GM18511 (cell line): ENCODE results near the gene LGALS7.

Experiments
- ATAC-seq: cut with Tn5 transposase; IDR thresholded peaks from one replicate; pipeline ENCODE4 v1.9.1; 2021; ENCODE audit warnings: mild to moderate bottlenecking, moderate library complexity; ENCODE audit not compliant: unreplicated experiment

Gene LGALS7

DNA sequence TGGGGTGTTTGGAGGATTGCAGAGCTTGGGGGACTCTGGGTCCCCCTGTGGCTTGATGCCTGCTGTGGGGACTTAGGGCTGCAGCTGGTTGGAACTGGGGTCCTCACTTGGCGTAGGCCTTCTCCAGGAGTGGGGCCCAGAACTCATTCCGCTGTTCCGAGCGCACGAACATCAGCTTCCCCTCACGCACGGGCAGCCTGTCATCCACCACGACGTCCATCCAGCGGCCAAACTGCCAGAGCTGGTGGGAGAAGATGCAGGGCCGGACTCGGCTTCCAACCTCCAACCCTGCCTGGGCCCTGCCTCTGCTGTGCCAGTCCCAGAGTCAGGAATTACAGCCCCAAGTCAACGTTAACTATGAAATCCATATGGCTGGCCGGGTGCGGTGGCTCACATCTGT lies 31.6 kb downstream of the LGALS7 start:
- no peak for ATAC-seq

DNA sequence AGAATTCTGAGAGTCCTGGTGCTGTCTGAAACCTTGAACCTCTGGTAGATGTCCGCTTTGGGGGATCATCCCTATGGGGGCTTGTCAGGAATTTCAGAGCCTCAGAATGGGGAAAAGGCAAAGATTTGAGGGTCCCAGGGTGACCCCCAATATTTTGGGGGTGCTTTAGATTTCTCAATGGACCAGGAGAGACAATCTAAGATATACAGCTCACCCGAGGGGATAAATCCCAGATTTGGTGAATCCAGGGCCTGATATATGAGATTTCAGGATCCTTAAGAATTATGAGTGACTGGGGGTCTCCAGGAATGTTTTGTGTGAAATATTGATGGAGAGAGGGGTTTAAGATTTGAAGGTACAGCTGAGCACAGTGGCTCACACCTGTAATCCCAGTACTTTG lies 32.4 kb downstream of the LGALS7 start:
- ATAC-seq = no peak

DNA sequence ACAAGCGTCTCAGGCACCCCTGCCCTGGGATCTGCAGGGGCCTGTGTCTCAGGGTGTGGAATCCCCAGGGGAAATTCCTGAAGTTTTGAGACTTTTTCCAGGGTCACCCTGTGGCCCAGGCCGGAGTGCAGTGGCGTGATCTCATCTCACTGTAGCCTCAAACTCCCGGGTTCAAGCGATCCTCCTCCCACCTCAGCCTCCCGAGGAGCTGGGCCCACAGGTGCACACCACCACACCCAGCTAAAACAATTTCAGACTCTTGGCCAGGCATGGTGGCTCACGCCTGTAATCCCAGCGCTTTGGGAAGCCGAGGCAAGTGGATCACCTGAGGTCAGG lies 33.1 kb downstream of the LGALS7 start:
- no peak for ATAC-seq

DNA sequence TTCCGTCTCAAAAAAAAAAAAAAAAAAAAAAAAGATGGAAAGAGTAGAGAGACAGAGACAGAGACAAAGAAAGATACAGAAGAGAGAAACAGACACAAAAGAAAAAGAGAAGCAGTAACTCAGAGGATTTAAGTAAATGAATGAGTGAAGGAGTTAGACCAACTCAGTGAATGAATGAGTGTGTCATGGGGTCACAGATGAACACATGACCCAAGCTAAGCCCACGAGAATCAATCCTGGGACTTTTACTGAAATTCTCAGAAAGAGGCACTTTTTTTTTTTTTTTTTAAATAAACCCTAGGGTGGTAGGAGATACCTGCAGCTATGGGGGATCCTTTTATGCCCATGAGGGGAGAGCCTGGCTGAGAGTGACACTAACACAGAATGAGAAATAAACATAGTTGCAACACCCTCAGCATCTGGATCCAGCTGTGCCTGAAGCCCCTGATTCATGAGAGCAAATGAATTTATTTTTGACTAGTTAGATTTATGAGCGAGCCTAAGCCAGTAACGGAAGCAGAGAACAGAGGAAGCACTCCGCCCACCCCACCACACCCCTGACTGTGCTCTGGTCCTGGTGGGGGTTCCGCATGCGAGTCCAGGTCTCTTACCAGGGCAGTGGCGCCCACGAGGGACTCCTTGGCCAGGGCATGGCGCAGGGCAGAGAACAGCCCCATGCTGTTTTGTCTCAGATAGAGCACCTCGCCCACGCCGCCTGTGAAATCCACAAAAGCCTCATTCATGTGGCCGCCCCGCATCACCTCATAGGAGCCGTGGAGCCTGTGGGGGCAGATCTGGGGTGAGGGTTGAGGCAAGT lies 33.7 kb downstream of the LGALS7 start:
- ATAC-seq = no peak

DNA sequence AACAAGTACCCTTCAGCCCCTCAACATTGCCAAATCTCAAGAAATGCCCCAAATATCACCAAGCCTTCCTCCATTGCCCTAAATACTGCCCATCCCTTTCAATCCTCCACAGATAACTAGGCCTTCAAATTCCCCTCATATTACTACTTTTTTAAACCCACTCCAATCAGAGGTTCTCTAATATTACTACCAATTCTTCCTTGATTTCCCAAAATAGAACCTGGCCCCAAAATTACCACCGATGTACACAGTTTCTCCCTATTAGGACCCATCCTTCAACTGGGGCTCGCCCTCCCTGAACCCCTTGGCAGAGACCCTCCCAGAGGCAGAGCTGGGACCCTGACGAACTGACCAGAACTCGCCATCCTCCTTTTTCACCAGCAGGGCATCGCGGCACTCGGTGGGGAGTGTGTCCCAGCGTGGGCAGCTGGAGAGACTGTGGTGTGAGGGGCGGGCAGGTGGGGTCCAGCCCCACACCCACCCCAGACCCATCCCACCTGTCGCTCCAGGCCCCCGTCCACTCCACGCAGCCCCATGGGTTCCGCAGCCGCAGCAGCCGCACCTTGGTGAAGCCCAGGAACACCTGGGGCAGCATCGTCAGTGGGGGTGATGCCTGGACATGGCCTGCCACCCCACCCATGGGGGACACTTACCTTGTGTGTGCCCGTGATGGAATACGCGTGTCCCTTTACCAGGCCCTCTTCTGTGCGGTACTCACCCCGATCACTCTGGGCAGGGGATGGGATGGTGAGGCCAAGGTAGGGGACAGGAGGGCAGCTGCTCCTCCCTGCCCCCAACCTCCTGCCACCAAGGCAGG lies 35.2 kb downstream of the LGALS7 start:
- ATAC-seq = no peak

DNA sequence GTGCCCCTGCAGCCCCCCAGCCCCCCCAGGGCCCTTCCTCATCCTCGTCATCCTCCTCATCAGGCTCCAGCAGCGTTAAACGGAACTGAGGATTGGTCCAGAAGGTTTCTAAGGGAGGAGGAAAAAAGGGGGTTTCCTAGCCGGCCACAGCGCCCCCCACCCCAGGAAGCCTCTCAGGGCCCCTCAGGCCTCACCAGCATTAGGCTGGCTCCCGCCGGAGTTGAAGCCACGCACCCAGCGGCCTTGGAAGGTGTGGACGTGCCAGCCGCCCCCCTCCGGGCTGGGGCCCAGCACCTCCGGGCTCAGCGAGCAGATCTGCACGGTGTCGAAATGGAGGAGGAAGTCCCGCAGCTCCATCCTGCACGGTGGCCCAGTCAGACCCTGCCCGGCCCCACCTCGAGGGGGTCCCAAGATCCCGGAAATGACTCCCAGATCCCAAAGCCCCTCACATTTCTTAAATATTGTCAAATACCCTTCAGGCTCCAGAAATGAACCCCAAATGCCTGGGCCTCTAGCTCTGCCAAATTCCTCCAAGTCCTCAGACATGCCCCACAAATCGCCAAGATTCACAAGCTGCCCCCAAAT lies 35.9 kb downstream of the LGALS7 start:
- ATAC-seq = no peak

DNA sequence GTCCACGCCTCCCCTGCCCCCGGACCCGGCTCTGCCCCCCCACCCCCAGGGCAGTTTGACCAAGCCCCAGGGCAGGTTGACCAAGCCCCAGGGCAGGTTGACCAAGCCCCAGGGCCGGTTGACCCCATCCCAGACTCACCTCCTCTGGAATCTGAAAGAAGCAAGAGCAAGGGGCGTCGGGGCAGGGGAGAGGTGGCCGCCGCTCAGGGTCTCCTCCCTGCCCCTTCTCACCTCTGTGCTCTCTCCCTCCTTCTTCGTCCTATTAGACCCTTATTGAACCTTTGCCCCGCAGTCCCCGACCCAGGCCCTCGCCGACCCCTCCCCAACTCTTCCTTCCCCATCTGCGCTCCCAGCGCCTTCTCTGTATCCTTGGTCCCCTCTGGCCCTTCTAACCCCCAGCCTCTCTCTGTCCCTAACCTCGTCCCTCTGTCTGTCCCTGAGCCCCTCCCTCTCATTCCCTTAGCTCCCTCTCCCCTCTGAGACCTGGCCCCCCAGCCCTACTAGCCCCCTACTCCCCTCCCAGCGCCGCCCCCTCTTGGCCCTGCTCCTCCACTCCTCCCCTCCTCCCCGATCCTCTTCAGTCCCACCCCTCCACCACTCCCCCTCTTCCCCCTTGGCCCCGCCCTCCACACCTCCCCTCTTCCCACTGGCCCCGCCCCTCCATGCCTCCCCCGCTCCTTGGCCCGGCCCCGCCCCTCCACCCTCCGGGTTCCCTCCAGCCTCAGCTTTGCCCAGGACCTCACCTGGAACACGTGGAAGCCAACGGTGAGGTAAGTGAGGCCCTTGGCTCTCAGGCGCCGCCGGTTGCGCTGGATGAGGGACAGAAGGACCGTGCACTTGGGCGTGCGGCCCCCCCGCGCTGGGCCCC lies 36.7 kb downstream of the LGALS7 start:
- ATAC-seq = no peak

DNA sequence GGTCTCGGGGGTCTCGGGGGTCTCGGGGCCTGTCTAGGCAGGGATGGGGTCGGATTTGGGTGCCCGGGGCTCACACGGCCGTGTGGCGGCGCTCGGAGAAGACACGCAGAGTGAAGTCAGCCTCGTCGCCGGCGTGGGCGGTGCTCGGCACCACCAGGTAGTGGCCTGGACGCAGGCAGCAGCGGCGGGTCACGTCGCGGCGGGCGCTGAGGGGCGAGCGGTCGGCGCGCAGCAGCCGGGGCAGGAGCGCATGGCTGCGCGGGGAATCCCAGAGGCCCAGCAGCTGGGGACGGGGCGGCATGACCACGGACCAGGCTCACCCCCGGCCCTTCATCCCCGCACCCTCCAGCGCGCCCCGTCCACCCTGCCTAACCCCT lies 37.3 kb downstream of the LGALS7 start:
- ATAC-seq = no peak

DNA sequence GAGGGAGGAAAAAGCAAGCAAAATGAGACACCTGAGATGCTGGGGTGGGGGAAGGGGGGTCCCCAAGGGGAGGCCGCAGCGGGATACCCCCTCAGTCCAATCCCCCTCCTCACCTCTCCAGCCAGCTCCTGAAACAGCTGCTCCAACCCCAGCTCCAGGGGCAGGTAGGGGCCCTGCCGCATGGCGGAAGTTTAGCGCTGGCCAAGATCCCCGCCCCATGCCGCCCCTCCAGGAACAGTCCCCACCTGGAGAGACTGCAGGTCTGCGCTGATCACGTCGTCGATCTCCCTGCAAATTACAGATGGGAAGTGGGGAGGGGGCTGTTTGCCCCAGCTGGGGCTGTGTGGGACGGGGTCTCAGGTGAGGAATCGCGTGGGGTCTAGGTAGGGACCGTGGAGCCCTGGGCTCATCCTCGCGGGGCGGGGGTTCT lies 38.0 kb downstream of the LGALS7 start:
- ATAC-seq = no peak

DNA sequence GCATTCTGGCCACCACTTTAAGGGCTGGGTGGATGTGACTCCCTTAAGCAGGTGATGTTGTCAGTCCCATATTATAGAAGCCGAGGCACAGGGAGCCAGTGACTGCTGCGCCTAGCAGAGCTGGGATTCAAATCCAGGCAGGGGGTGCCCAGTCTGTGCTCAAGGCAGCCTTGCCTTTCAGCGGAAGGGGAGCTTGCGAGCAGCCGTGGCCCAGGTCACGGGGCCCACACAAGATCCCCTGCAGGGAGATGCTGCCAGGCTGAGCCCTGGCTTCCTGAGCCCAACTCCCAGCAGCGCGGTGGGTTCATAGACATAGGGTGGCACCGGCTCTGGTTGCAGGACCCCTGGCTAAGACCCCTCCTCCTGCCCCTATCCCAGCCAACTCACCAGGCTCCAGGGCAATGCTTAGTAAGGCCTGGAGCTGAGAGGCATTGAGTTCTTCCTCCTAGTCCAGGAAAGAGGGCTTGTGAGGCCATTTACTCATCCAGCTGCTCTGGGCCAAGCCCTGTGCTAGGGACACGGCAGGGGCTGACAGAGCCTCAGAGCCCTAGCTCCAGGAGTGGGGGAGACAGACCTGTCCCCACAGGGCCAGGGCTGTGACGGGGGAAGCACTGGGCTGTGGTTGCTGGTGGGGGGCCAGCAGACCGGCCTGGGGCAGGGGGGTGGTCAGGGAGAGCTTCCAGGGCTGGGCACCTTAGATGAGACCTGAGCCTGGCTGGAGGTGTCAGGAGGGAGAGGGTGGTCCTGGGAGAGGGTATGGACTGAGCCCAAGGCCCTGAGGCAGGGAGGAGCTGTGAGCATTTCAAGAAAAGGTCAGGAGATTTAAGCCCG lies 38.7 kb downstream of the LGALS7 start:
- peak; percentile 27 for ATAC-seq

DNA sequence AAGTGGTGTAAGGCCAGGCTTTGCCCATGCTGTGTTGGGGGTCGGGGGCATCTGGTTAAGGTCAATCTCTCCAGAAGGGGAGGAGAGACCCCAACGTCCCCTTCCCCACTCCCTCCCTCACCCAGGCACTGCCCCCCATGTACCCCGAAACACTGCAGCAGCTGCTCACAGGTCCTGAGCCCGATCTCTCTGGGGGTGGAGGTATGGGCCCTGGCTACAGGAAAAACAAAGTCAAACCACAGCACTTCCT lies 39.2 kb downstream of the LGALS7 start:
- ATAC-seq = peak; percentile 49

DNA sequence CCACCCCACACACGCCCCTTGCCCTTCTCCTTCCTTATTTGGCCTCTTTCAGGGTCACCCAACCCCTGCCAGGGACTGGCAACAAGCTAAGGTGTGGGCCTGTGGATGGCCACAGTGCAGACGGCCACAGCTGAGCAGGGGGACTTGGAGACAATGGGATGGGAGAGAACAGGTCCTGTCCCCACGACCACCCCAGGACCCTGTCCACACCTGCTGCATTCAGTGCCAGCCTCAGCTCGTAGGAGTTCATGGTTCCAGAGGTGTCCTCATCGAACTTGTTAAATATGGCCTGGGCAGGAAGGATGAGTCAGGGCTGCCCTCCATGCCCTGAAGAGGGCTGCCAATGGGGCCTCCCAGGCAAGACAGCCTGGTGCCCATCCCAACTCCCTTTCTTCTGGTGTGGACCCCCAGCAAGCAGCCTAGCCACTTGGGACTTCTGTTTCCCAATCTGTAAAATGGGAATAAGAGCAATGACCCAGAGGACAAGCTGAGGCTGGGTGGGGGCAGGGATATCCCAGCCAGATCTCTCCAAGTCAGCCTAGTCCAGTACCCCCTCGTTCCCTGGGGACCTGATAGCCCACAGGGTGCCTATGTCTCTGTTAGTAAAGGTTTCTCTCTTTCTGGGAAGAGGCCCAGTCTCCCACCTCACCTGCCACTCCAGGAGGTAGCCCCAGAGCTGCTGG lies 39.7 kb downstream of the LGALS7 start:
- ATAC-seq = no peak

DNA sequence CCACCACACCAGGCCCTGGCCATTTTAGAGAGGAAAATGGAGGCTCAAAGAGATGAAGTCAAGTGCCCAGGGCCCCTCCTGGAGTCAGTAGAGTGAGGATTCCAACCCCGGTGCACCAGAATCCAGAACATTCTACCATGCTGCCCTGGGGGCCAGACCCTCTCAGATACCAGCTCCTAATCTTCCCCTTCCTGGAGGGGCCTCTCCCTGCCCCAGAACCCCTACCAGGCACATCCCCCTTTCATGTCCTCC lies 40.1 kb downstream of the LGALS7 start:
- no peak for ATAC-seq

DNA sequence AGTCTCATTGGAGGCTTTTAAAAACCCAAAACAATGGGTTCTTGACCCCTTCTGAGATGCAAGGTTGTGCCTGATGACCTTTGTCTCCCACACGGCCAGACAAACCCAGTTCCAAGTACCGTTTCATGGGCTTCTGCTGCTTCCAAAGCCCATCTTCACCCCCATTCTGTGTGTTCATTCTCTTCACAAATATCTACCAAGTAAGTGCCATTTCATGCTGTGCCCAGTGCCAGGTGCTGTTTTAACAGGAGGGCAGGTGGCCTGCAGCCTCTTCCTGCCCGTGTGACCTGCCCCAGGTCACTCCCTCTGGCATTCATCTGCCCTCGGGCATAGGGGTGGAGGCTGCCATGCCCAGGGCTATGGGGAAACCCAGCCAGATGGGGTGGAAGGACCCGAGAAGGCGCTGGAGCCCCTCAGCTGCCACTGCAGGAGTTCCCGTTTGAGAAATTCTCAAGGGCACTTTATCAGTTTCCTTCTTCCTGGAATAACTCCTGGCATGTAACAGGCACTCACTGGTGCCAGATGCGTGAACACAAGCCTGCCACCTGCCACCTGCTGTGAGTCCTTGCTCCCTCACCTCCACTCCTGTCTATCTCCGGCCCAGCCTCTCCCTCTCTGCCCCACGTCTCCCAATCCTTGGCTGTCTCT lies 41.5 kb downstream of the LGALS7 start:
- ATAC-seq = no peak

DNA sequence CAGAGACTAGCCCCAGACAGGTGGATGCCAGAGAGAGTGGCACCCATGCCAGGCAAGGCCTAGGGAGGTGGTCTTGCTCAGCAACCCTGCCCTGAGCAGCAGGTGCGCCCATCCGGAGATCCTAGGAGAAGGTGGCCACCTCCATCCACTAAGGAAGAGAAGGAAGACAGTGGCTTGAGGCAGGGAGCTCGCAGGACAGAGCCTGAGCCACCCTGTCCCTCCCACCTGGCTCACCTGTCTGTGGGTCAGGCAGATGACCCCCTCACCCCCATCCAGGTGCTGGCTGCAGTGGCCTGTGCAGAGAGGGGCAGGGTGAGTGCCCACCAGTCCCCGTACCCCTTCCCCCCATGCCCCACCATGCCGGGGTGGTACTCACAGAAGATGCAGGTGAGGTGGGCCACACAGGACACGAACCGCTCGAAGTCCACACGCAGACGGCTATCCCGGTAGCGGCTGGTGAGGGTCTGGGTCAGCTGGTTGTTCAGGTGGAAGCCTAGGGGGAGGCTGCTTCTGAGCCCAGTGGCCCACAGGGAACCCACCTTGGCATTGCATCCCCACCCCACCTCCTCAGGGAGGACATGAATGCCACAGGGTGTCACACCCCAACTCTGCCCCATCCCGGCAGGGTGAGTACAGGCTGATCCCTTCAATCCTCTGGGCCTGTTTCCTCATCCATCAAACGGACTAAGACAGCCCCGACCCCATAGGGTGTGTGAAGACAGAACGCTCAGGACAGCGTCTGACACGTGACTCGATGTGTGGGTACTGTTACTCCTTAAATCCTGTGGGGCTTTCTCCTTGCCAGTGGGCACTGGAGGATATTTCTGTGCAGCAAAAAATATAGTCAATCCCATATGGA lies 42.4 kb downstream of the LGALS7 start:
- ATAC-seq = no peak

DNA sequence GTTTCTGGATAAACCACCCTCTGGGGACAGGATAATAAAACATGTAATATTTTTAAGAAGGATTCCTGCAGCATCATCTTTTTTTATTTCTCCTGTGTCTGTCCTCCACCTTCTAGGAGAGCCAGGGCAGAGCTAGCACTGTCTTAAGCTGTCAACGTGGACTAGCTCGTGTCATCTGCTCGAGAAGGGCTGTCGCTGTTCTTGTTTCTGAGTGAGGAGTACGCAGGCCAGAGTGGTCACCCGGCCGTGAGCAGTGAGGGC lies 42.9 kb downstream of the LGALS7 start:
- ATAC-seq = no peak

DNA sequence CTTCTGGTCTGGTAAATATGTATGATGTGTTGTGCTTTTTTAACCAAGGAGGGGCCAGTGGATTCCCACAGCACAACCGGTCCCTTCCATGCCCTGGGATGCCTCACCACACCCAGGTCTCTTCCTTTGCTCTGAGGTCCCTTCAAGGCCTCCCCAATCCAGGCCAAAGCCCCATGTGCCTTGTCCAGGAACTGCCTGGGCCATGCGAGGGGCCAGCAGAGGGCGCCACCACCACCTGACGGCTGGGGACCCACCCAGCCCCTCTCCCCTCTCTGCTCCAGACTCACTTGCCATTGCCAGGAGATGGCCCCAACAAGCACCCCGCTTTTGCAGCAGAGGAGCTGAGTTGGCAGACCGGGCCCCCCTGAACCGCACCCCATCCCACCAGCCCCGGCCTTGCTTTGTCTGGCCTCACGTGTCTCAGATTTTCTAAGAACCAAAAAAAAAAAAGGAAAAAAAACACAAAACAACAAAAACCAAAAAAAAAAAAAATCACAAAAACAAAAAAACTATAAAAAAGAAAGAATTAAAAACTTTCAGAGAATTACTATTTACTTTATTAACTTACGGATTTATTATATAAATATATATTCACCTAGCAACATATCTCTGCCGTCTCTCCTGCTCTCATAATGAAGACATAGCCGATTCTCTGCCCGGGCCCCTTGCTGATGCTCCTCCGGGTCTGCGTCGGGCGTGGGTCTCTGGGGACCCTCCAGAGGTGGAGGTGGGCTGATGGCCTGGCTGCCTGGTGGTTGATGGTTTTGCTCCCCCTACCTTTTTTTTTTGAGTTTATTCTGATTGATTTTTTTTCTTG lies 43.5 kb downstream of the LGALS7 start:
- ATAC-seq = peak; percentile 46
